Pancreas (tissue), 10 donors: ENCODE measurements around the gene RAI2. TPM values are rescaled to one million over a fixed set of nuclear protein-coding genes. Genes with fewer than 3 reads are reported as not detected.
A peak's percentile ranks its signal among the peaks of the same experiment; 100 is the strongest.

Experiments used
- ATAC-seq, 4 donors: fragments of 200-7000 bp; cut with Tn5 transposase; one replicate each; pipeline versions ENCODE4 v1.8.0 to v1.9.1; 2020; ENCODE audit warnings: mild to moderate bottlenecking in 4 of 4, moderate library complexity in 4 of 4
- DNase-seq, 6 donors: peaks; one replicate each; pipeline ENCODE4 v3.0.0-alpha.2; 2020
- FAIRE-seq: peaks from 2 replicates; lab custom pipeline; 2012; peaks lifted over from hg19 to GRCh38; lab: Jason Lieb, UNC
- H3K27ac ChIP-seq, 4 donors: fragments of 200-600 bp; sonication (generic); 1 replicate in 3 of 4; 2 replicates in 1 of 4; pipeline versions ENCODE4 v1.5.0 to v1.8.0; 2020
- H3K27me3 ChIP-seq, 4 donors: fragments of 200-600 bp; one replicate each; pipeline ENCODE4 v1.8.0; 2021
- H3K36me3 ChIP-seq, 3 donors: fragments of 200-600 bp; sonication (generic) in 1 of 3; one replicate each; pipeline versions ENCODE4 v1.5.0 to v1.8.0; 2020 to 2021
- H3K4me1 ChIP-seq, 3 donors: fragments of 200-600 bp; one replicate each; pipeline ENCODE4 v1.8.0; 2021
- H3K4me3 ChIP-seq, 4 donors: fragments of 200-600 bp; sonication (generic) in 2 of 4; one replicate each; pipeline versions ENCODE4 v1.5.0 to v1.8.0; 2020 to 2021
- H3K9me3 ChIP-seq, 4 donors: fragments of 200-600 bp; one replicate each; pipeline ENCODE4 v1.8.0; 2021
- WGBS, 2 donors: extraction: QIAGEN DNeasy Blood & Tissue Kit; methylation state at CpG; one replicate each; pipeline ENCODE4 v1.1.7; 2013; 5-methylcytosine and 5-hydroxymethylcytosine counted together
- intact Hi-C, 3 donors: fragments of 100-400 bp; cut with DNase I; formaldehyde crosslinking; loops; one replicate each; pipeline versions ENCODE4 v1.11.1 to v1.14.2; 2022
- polyA plus RNA-seq, 2 donors: library from polyadenylated mRNA; stranded (reverse); fragments of 200-250 nt; gene quantifications; one replicate each; pipeline ENCODE4 v1.2.3, GENCODE V29; 2013
- total RNA-seq, 6 donors: library from RNA; stranded (reverse); fragmentation: NEBNext Ultra II Directional in 4 of 6; extraction: Animal tissue kit (Norgen Biotek cat#: 25700) in 4 of 6; gene quantifications; one replicate each; pipeline versions ENCODE4 v1.2.1 to v1.2.4, GENCODE V29; 2021 to 2023
- TF ChIP-seq, protein P1 (sequence below), 4 donors: fragments of 200-600 bp; sonication (generic) in 3 of 4; IDR thresholded peaks; one replicate each; pipeline versions ENCODE4 v1.5.0 to v1.8.0; 2021; ENCODE audit warnings: antibody characterized with exemption in 4 of 4
- donor health status: healthy with polysubstance abuse.
- donor health status: DM: no; HTN: no; CAD: no; lungs with moderate emphysema.
- donor health status: DM: no; HTN: no; CAD: no.
- donor health status: control.
- donor health status: control.
- donor health status: Bipolar disorder and iron deficiency.
- donor health status: DM: yes; HTN: yes; CAD: no.
- donor health status: DM: no; HTN: no; CAD: no.
- donor health status: DM: no; HTN: no; CAD: no.
- donor health status: DM: yes; HTN: yes; CAD: no.

RAI2 gene
- total and polyA plus RNA-seq, 8 donors, result 5.2 to 14.7 (median 7.2) TPM

DNA sequence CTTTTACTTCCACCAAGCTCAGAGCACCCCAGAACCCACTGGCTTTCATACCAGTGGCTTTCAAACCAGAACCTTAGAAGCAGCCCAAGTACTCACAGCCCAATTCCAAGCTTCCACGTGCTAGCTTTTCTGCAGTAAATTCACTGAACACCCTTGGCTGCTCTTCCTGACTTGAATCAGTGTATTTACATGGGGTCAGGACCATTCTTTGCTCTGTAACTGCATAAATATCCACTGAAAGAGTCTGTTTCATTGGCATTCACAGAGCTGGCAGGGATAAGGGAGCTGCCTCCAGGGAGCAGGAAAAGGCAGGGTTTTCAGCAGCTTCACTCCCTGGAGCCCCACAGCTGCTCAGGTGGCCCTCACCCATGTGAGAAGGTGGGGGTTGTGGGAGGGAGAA is 43.8 kb downstream of the RAI2 start:
- ATAC-seq (peak in 1 of 4 donors; percentile 34), DNase-seq (no peak), FAIRE-seq (no peak)
- H3K27me3 ChIP-seq, result no peaks in the 10 kb centered on the region
- no peaks in the 10 kb centered on the region for H3K36me3 ChIP-seq
- TF ChIP-seq, protein P1, sequence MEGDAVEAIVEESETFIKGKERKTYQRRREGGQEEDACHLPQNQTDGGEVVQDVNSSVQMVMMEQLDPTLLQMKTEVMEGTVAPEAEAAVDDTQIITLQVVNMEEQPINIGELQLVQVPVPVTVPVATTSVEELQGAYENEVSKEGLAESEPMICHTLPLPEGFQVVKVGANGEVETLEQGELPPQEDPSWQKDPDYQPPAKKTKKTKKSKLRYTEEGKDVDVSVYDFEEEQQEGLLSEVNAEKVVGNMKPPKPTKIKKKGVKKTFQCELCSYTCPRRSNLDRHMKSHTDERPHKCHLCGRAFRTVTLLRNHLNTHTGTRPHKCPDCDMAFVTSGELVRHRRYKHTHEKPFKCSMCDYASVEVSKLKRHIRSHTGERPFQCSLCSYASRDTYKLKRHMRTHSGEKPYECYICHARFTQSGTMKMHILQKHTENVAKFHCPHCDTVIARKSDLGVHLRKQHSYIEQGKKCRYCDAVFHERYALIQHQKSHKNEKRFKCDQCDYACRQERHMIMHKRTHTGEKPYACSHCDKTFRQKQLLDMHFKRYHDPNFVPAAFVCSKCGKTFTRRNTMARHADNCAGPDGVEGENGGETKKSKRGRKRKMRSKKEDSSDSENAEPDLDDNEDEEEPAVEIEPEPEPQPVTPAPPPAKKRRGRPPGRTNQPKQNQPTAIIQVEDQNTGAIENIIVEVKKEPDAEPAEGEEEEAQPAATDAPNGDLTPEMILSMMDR (IDR thresholded peaks at IDR 0.05), result no peak
- intact Hi-C loops, result no loop called here
- H3K27ac ChIP-seq, result no peak overlapping the region
- H3K4me1 ChIP-seq, result no peaks in the 10 kb centered on the region
- 43 to 71% methylated on average over 1 of the region's 1 CpG for WGBS, 2 donors
- H3K9me3 ChIP-seq, result no peaks in the 10 kb centered on the region
- no peak overlapping the region for H3K4me3 ChIP-seq

DNA sequence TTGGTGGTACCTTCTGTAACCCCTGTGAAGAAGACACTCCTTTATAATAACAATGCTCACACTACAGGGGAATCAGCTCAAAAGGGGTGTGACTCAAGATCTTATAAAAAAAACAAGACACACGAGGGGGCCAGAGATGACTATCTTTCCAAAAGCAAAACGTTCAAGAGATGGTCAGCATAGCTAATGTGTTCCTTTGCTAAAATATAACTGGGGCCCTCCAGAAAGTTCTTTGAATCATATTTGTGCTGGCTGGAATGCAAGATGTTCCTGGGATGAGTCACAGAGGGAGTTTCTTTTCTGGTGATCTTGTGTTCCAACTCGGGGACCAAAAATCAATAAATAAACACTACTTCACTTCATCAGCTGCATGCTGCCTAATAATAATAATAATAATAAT is 46.5 kb downstream of the RAI2 start:
- H3K27me3 ChIP-seq, result no peaks in the 10 kb centered on the region
- FAIRE-seq (no peak), DNase-seq (no peak), ATAC-seq (peak in 1 of 4 donors; percentile 33)
- intact Hi-C loops, result no loop called here
- no peaks in the 10 kb centered on the region for H3K36me3 ChIP-seq
- no peak overlapping the region for H3K4me3 ChIP-seq
- TF ChIP-seq, protein P1 (IDR thresholded peaks at IDR 0.05), result no peak
- no peaks in the 10 kb centered on the region for H3K4me1 ChIP-seq
- no peak overlapping the region for H3K27ac ChIP-seq
- no peaks in the 10 kb centered on the region for H3K9me3 ChIP-seq
- WGBS, 2 donors, result 29 to 31% methylated on average over 3 of the region's 3 CpGs

DNA sequence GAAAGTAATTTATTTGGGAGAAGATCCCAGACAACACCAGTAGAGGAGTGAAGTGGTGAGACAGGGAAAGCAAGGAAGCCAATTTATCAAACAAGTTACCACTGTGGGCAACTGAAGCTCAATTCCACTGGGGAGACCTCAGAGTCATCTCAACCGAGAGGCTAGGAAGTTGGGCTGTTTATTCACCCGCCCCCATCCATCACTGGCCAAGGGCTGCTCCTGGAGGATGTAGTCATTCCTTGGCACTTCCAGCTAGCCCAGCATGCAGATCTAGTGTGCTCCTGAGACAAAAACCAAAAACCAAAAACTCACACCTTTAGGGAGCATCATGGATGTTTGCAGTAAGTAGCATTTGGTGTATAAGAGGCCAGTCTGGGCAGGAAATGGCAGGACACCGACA is 47.0 kb downstream of the RAI2 start:
- no peak for ATAC-seq
- intact Hi-C loops, result no loop called here
- 70 to 89% methylated on average over 3 of the region's 3 CpGs for WGBS, 2 donors
- H3K36me3 ChIP-seq, result no peaks in the 10 kb centered on the region
- H3K4me1 ChIP-seq, result no peaks in the 10 kb centered on the region
- TF ChIP-seq, protein P1 (IDR thresholded peaks at IDR 0.05), result no peak
- no peak overlapping the region for H3K27ac ChIP-seq
- H3K4me3 ChIP-seq, result no peak overlapping the region
- no peaks in the 10 kb centered on the region for H3K9me3 ChIP-seq
- no peak for FAIRE-seq
- no peak for DNase-seq
- H3K27me3 ChIP-seq, result no peaks in the 10 kb centered on the region

DNA sequence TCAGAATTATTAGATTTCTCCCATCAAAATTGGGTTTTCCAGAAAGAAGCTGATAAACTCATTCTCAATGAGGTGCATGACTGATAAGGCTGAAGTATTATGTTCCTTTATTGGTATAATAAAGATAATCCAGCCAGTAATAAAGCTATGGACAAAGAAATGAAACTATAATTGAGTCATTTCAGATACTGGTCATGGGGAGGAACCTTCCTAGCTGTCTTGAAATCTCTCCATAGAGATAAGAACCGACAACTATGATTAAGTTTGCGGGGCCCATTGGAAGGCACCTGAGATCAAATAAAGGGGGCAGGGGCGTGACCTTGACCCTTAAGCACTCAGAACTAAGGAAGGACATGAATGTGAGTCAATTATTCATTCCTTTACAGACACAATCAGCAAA is 47.8 kb downstream of the RAI2 start:
- H3K9me3 ChIP-seq, result no peaks in the 10 kb centered on the region
- H3K36me3 ChIP-seq, result no peaks in the 10 kb centered on the region
- no peaks in the 10 kb centered on the region for H3K4me1 ChIP-seq
- DNase-seq (no peak), ATAC-seq (no peak), FAIRE-seq (peak; percentile 45)
- TF ChIP-seq, protein P1 (IDR thresholded peaks at IDR 0.05), result no peak
- WGBS, 2 donors, result 44 to 53% methylated on average over 3 of the region's 3 CpGs
- H3K27me3 ChIP-seq, result no peaks in the 10 kb centered on the region
- no peak overlapping the region for H3K4me3 ChIP-seq
- intact Hi-C loops, result no loop called here
- no peak overlapping the region for H3K27ac ChIP-seq

DNA sequence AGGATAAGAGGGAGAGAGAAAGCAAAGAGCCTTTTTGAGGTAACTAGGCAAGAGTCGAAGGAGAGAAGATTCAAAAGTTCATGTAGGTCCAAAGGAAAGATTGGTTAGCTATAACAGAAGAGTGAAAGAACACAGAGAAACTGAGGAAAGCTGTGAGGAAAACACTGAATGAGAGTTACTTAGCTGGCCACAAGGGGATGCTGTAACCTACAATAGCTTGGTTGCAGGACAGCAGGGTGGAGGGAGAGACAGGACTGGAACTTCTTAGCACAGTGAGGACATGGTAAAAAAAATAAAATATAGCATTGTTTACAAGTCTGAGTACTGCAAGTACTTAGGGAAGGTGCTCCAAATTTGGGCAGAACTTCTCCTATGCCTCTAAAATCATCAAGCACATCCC is 48.3 kb downstream of the RAI2 start:
- Histone ChIP-seq H3K27me3 (no peaks in the 10 kb centered on the region), H3K27ac (no peak overlapping the region), H3K4me1 (no peaks in the 10 kb centered on the region), H3K9me3 (no peaks in the 10 kb centered on the region), H3K4me3 (no peak overlapping the region), H3K36me3 (no peaks in the 10 kb centered on the region)
- ATAC-seq, result peak in 1 of 4 donors; percentile 53
- 8 to 30% methylated on average over 1 of the region's 1 CpG for WGBS, 2 donors
- FAIRE-seq, result no peak
- TF ChIP-seq, protein P1 (IDR thresholded peaks at IDR 0.05), result peak in 2 of 4 donors; percentile 24 to 27
- intact Hi-C loops, result no loop called here
- DNase-seq, result no peak
